ENCODE data around the gene UGGT2.
"Not testable (repeated sequence)": the region's sequence is repeated elsewhere in the genome, so short reads cannot be mapped to it uniquely, and the experiment has no call there.

UGGT2 gene

GRCh38 chr13:95874286-95874685 is 178.9 kb downstream of the UGGT2 start:
- no peak for DNase-seq

DNA sequence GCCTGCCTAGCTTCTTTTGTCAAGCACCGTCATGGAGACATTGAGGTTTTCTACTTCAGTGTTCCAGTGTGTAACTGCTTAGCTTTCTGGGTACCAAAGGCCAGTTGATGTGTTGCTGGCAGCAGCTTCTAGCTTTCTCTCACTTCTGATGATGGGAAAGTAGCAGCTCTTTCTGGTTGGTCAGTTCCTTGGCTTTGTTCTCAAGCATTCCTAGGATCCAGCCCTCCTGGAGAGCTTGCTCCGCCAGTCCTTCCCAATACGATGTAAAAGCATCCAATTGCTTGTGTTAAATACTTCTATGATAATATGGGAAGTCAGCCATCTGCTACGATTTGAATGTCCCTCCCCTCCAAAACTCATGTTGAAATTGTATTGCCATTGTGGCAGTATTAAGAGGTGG is 182.8 kb downstream of the UGGT2 start:
- no peak for DNase-seq

- DNase-seq, result no peak
Measured at GRCh38 chr13:95865080-95865615, 188.1 kb downstream of the UGGT2 start.

- no peak for DNase-seq
Measured at GRCh38 chr13:95862408-95862807, 190.8 kb downstream of the UGGT2 start.

- no peak for DNase-seq
Measured at GRCh38 chr13:95861296-95861695, 191.9 kb downstream of the UGGT2 start.

GRCh38 chr13:95858286-95859075 is 194.7 kb downstream of the UGGT2 start:
- no peak for DNase-seq

DNA sequence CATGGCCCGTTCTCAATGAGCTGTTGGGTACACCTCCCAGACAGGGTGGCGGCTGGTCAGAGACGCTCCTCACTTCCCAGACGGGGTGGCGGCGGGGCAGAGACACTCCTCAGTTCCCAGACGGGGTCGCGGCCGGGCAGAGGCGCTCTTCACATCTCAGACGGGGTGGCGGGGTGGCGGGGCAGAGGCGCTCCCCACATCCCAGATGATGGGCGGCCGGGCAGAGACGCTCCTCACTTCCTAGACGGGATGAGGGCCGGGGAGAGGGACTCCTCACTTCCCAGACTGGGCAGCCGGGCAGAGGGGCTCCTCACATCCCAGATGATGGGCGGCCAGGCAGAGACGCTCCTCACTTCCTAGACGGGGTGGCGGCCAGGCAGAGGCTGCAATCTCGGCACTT is 207.5 kb downstream of the UGGT2 start:
- not testable (repeated sequence) for DNase-seq

GRCh38 chr13:95842898-95843297 is 210.3 kb downstream of the UGGT2 start:
- DNase-seq, result no peak

DNA sequence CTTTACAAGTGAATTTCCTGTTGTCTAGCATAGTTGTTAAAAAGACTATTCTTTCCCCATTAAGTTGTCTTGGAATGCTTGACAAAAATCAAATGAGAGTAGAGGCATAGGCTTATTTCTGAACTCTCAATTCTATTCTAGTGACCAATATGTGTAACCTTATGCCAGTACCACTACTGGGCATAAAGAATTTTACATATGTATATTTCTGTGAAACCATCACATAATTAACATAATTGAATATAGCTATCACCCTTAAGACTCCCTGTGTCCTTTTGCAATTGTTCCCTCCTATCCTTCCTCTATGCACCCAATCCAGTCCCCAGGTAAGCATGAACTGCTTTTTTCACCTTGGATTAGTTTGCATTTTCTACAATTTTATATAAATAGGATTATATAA is 211.3 kb downstream of the UGGT2 start:
- DNase-seq, result no peak

DNA sequence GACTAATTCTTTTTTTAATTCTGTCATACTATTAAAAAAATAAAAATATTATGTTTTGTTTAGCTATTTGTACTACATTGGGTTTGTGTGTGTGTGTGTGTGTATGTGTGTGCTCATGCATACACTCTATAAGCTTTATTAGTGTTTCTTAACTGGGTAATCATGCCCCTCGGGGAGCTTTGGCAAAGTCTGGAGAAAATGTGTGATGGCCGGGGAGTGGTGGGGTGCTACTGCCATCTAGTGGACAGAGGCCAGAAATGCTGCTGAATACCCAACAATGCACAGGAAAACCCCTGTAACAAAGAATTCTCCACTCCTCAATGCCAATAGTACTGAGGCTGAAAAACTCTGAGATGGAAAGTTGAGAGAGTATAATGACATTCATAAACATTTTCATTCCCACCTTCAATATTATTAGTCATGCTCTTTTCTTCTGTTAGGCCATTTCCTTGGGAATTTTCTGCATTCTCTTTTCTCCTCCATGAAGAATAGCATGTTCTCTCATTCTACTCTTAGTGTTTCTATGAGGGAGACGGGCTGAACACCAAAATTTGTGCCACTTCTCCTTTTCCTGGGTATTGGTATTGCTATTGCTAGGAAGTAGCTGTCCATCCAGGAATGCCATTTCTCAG is 219.0 kb downstream of the UGGT2 start:
- DNase-seq, result peak; percentile 54 to 55

- no peak for DNase-seq
Measured at GRCh38 chr13:95833719-95834118, 219.5 kb downstream of the UGGT2 start.

DNA sequence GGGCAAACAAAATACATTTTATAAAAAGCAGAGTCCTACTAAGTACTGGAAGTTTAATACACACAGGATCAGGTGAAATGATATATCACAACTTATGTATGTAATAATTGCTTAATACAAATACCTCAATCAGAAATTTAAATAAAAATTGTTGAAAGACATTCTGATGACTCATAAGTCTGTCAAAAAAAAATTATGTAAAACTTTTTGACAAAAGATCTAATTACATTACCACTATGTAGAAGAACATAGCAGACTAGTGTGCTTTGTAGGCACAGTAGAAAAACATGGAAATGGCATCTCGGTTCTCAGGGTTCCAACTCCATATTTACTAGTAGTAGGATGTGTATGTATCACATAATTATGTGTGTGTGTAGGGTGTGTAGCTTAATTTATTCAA is 220.1 kb downstream of the UGGT2 start:
- DNase-seq, result no peak

DNA sequence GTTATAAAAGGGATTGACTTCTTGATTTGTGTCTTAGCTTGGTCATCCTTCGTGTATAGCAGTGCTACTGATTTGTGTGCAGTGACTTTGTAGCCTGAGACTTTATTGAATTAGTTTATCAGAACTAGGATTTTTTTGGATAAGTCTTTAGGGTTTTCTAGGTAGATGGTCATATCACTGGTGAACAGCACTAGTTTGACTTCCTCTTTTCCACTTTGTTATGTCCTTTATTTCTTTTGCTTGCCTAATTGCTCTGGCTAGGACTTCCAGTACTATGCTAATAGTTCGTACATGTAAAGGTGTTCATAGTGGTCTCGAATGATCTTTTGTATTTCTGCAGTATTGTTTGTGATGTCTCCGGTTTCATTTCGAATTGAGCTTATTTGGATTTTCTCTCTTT is 230.9 kb downstream of the UGGT2 start:
- DNase-seq, result no peak

GRCh38 chr13:95814495-95814894 is 238.7 kb downstream of the UGGT2 start:
- no peak for DNase-seq

- DNase-seq, result no peak
Measured at GRCh38 chr13:95813139-95813538, 240.1 kb downstream of the UGGT2 start.

GRCh38 chr13:95809429-95809828 is 243.8 kb downstream of the UGGT2 start:
- no peak for DNase-seq

GRCh38 chr13:95805921-95806320 is 247.3 kb downstream of the UGGT2 start:
- DNase-seq, result no peak

- no peak for DNase-seq
Measured at GRCh38 chr13:95801825-95802224, 251.4 kb downstream of the UGGT2 start.

GRCh38 chr13:95800436-95800835 is 252.8 kb downstream of the UGGT2 start:
- DNase-seq, result no peak

- DNase-seq, result no peak
Measured at GRCh38 chr13:95797016-95797415, 256.2 kb downstream of the UGGT2 start.

- no peak for DNase-seq
Measured at GRCh38 chr13:95793781-95794180, 259.4 kb downstream of the UGGT2 start.

DNA sequence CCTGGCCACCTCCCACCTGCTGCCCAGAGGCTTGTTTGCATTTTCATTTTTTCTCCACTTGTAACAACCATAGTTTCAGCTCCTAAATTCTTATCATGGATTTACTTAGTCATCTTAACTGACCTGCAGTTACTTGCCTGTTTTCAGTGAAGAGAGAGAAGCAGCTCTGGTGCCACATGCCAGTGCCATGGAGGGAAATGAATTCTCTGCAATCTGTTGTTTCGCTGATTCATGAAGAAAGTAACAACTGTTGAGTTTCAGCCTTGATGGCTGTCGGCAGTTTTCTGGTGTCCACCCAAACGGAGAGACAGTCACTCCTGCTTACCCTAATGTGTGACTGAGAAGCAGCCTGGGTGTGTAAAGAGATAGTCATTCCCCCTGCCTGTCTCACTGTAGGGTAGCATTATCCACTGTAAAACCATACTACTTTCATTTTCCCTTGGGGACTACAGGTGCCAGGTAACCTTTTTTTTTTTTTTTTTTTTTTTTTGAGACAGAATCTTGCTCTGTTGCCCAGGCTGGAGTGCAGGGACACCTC is 260.1 kb downstream of the UGGT2 start:
- no peak for DNase-seq

DNA sequence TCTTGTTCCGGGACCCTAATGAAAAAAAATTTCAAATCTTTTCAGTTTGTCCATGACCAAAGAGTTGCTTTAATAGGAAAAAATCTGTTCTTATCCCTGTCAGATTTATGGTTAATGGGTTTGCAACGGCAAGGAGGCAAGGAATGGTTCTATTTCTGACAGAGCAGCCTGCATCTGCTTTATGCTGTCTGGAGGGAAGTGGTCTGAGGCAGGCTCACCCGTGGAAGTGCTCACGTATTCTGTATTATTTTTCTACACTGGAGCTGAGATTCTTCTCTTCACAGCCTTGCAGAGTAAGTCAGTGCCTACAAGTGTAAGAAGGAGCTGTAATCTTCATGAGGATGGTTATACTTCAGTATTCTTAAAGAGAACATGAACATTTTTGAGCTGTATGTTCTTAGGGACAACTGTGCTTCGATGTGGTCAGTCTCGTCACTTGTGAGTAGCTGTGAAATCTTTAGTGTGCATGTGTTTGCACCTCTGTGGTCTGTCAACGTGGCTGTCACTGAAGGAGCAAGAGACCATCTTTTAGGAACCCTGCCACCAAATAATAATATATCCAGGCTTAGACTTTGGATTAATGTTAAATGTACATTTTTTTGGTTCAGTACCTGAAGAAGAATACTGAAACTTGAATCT is 262.0 kb downstream of the UGGT2 start:
- no peak for DNase-seq

DNA sequence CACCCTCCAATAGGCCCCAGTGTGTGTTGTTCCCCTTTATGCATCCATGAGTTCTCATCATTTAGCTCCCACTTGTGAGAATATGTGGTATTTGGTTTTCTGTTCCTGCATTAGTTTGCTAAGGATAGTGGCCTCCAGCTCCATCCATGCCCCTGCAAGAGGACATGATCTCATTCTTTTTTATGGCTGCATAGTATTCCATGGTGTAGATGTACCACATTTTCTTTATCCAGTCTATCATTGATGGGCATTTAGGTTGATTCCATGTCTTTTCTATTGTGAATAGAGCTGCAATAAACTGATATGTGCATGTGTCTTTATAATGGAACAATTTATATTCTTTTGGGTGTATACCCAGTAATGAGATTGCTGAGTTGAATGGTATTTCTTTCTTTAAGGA is 263.9 kb downstream of the UGGT2 start:
- not testable (repeated sequence) for DNase-seq

Data from stimulated activated CD4-positive, alpha-beta T cell treated with anti-CD3 and anti-CD28 coated beads, Interleukin-2, amount 100 ng/mL, for 48 hours (primary cell).